HG02973 (cell line): ENCODE data around the gene MRPL52.

Experiments
- ATAC-seq: cut with Tn5 transposase; IDR thresholded peaks from one replicate; pipeline ENCODE4 v1.9.1; 2021; ENCODE audit warnings: moderate library complexity; ENCODE audit not compliant: unreplicated experiment

The MRPL52 gene

GRCh38 chr14:22878271-22879246 lies 48.9 kb downstream of the MRPL52 start:
- ATAC-seq, result no peak

- no peak for ATAC-seq
Observed at GRCh38 chr14:22882064-22882463, 52.4 kb downstream of the MRPL52 start.

GRCh38 chr14:22882529-22883172 lies 53.0 kb downstream of the MRPL52 start:
- ATAC-seq, result no peak

GRCh38 chr14:22883173-22883976 lies 53.7 kb downstream of the MRPL52 start, which contains the start of gene REM2:
TSS of gene REM2 (plus strand) at chr14:22883222. CDS start at chr14:22883288, 66 bp downstream.
- no peak for ATAC-seq

GRCh38 chr14:22884076-22884737 lies 54.5 kb downstream of the MRPL52 start:
- no peak for ATAC-seq
